ENCODE data around the gene CCT8L2.
"Not testable (repeated sequence)": the region's sequence is repeated elsewhere in the genome, so short reads cannot be mapped to it uniquely, and the experiment has no call there.

The CCT8L2 gene

GRCh38 chr22:16602728-16603447 lies 10.3 kb upstream of the CCT8L2 start:
- peak overlapping the region; percentile 73 for H3K4me3 Mint-ChIP-seq
- H3K4me1 Mint-ChIP-seq (ENCODE audit: low read depth); H3K9me3 Mint-ChIP-seq; intact Hi-C loops (cut with micrococcal nuclease); H3K36me3 Mint-ChIP-seq (ENCODE audit: low read depth): not testable (repeated sequence)
- H3K27ac Mint-ChIP-seq = peak overlapping the region; percentile 73
- peaks cover 71% of the 10 kb centered on the region for H3K27me3 Mint-ChIP-seq

DNA sequence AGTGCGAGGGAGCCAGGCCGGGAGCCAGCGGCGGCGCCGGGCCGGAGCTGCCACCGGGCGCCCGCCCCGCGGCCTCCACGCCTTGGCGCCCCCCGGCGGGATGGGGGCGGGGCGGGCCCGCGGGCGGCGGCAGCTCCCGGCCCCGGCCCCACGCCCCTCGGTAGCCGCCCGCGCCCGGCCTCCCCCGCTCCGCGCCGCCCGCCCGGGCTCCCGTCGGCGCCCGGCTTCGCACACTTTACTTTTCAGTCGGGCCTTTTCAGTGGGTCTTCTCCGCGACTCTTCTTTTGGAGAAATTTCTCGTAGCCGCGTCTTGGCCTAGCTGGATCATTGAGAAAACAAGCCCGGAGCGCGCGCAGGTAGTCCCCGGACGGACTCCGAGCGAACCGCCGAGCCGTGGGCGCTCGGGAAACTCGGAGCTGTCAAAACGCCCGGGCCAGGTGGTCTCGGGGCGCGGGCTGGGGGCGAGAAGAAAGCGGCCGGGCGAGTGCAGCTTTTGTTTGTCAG lies 9.7 kb upstream of the CCT8L2 start:
- H3K4me1 Mint-ChIP-seq (ENCODE audit: low read depth); H3K9me3 Mint-ChIP-seq; intact Hi-C loops (cut with micrococcal nuclease); H3K36me3 Mint-ChIP-seq (ENCODE audit: low read depth): not testable (repeated sequence)
- Mint-ChIP-seq H3K27me3 (peaks cover 70% of the 10 kb centered on the region), H3K27ac (peak overlapping the region; percentile 73), H3K4me3 (peak overlapping the region; percentile 86)

GRCh38 chr22:16601437-16602223 lies 9.0 kb upstream of the CCT8L2 start:
- Mint-ChIP-seq H3K36me3 (ENCODE audit: low read depth) (no peaks in the 10 kb centered on the region), H3K4me1 (ENCODE audit: low read depth) (peaks cover 9% of the 10 kb centered on the region), H3K27ac (peak overlapping the region; percentile 73), H3K9me3 (no peaks in the 10 kb centered on the region), H3K4me3 (peak overlapping the region; percentile 86), H3K27me3 (peaks cover 67% of the 10 kb centered on the region)
- intact Hi-C loops (cut with micrococcal nuclease) = no loop called here

DNA sequence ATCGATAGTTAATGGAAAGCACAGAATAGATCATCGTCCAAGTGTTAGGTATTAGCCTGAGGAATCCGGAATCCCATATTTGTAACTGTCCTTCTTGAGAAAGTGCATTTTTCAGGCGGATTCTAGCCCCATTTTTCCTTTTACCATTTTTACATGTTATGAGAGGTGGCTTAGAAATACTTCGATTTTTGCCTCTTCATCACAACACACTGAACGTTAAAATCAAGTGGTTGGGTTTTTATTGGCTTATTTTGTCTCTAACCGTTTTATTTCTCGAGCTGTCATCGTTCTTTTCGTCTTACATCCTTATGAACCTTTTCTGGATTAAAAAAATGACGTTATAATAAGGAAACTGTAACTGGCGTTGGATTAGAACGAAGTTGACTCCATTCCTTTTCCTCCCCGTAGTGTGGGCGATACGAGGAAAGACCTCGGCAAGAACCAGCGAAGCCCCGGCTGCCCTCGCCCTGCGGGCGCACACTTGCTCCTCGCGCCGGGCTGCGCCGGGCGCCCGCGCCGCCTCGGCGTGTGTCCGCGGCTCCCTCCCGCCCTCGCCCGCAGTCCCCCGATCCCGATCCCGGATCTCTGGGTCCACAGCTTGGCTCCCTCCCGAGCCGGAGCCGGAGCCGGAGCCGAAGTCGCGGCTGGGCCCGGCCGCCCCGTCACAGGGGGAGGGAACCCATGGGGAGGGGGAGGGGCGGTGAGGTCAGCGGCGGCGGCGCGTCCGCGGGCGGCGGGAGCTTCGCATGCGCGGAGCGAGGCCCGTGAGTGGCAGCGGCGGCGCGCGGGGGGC lies 8.2 kb upstream of the CCT8L2 start:
- H3K36me3 Mint-ChIP-seq (ENCODE audit: low read depth); intact Hi-C loops (cut with micrococcal nuclease); H3K9me3 Mint-ChIP-seq: not testable (repeated sequence)
- peaks cover 14% of the 10 kb centered on the region for H3K4me1 Mint-ChIP-seq (ENCODE audit: low read depth)
- peaks cover 66% of the 10 kb centered on the region for H3K27me3 Mint-ChIP-seq
- peak overlapping the region; percentile 73 for H3K27ac Mint-ChIP-seq
- H3K4me3 Mint-ChIP-seq = peak overlapping the region; percentile 70

GRCh38 chr22:16599648-16600047 lies 7.0 kb upstream of the CCT8L2 start:
- H3K9me3 Mint-ChIP-seq; H3K36me3 Mint-ChIP-seq (ENCODE audit: low read depth); H3K4me3 Mint-ChIP-seq; intact Hi-C loops (cut with micrococcal nuclease); H3K27ac Mint-ChIP-seq: not testable (repeated sequence)
- peaks cover 14% of the 10 kb centered on the region for H3K4me1 Mint-ChIP-seq (ENCODE audit: low read depth)
- peaks cover 70% of the 10 kb centered on the region for H3K27me3 Mint-ChIP-seq

DNA sequence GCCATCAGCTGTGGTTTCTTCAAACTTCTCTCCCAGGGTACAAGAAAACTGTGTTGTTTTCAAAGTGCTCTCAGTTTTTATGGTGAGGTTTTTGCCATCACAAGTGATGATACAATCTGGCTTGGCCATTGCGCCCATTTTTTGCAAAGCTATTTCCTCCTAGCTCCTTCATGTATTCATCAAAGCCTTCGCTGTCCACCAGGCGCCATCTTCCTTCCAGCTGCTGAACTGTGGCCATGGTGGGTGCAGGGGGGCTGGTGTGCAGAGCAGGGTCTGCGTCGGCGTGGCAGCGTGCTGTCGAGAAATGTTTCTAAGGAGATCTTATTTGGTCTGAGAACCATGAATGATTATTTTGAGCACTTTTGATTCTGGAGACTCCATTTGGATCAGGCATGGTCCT lies 2.6 kb upstream of the CCT8L2 start:
- peaks cover 39% of the 10 kb centered on the region for H3K27me3 Mint-ChIP-seq
- H3K4me3 Mint-ChIP-seq; H3K4me1 Mint-ChIP-seq (ENCODE audit: low read depth); H3K9me3 Mint-ChIP-seq; H3K36me3 Mint-ChIP-seq (ENCODE audit: low read depth); H3K27ac Mint-ChIP-seq; intact Hi-C loops (cut with micrococcal nuclease): not testable (repeated sequence)

GRCh38 chr22:16594026-16594425 lies 1.4 kb upstream of the CCT8L2 start:
- peaks cover 32% of the 10 kb centered on the region for H3K27me3 Mint-ChIP-seq
- intact Hi-C loops (cut with micrococcal nuclease) = no loop called here
- H3K4me3 Mint-ChIP-seq = no peak overlapping the region
- no peaks in the 10 kb centered on the region for H3K36me3 Mint-ChIP-seq (ENCODE audit: low read depth)
- peaks cover 5% of the 10 kb centered on the region for H3K4me1 Mint-ChIP-seq (ENCODE audit: low read depth)
- no peak overlapping the region for H3K27ac Mint-ChIP-seq
- H3K9me3 Mint-ChIP-seq = no peaks in the 10 kb centered on the region

DNA sequence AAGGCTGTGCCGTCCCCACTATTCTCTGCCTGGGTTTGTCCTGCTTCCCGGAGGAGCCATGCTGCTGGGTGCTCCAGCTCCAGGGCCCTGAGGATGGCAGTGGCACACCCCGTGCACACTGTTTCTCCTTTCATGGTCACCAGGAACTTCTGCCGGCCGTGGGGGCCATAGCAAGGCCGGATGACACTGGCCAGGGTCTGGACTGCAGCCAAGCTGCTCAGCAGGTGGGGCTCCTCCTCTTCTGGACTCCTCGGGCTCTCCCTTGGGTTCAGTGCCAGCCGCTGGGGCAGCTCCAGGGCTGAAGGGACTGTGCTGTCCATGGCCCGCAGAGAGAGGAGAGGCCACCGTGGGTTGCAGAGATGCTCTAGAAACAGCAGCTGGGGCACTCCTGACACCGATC lies 379 bp downstream of the CCT8L2 start:
- intact Hi-C loops (cut with micrococcal nuclease); H3K36me3 Mint-ChIP-seq (ENCODE audit: low read depth); H3K27ac Mint-ChIP-seq; H3K4me1 Mint-ChIP-seq (ENCODE audit: low read depth); H3K9me3 Mint-ChIP-seq; H3K4me3 Mint-ChIP-seq: not testable (repeated sequence)
- peaks cover 18% of the 10 kb centered on the region for H3K27me3 Mint-ChIP-seq

- not testable (repeated sequence) for H3K36me3 Mint-ChIP-seq (ENCODE audit: low read depth); H3K27me3 Mint-ChIP-seq
These were observed 1.5 kb downstream of the CCT8L2 start for GRCh38 chr22:16591136-16591535.

DNA sequence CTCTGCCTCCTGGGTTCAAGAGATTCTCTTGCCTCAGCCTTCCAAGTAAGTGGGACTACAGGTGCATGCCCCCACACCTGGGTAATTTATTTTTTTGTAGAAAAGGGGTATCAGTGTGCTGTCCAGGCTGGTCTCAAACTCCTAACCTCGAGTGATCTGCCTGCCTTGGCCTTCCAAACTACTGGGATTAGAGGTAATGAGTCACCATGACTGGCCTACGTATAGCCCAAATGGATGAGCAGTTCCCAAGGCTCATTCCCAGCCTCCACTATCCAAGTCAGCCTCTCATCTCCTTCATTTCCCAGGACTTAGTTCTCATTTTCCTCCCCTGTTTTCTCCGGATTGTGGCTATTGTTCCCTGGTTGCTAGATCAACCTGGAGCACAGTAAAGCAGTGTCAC lies 5.6 kb downstream of the CCT8L2 start:
- no peak overlapping the region for H3K4me3 Mint-ChIP-seq

More at GRCh38 chr22:16591136-16591535, 1.5 kb downstream of the CCT8L2 start:
- H3K4me3 Mint-ChIP-seq; H3K4me1 Mint-ChIP-seq (ENCODE audit: low read depth); H3K9me3 Mint-ChIP-seq; H3K27ac Mint-ChIP-seq; intact Hi-C loops (cut with micrococcal nuclease): not testable (repeated sequence)

DNA sequence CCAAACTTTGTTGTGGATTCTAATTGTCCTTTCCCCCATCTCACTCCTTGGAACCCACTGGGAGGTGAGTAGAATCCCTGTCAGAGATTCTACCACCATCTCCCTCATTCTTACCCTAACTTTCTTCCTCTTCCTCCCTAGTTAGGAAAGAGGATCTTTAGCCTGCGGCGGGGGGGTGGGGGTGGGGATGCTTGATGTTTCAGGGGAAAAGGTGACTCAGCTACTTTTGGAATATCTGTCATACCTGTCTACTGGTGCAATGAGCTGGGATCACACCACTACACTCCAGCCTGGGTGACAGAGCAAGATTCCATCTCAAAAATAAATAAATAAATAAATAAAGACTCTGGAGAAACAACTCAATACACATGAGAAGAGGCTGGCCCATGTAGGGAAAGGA lies 6.4 kb downstream of the CCT8L2 start:
- Mint-ChIP-seq H3K4me3 (no peak overlapping the region), H3K4me1 (ENCODE audit: low read depth) (peaks cover 9% of the 10 kb centered on the region), H3K36me3 (ENCODE audit: low read depth) (no peaks in the 10 kb centered on the region), H3K27me3 (peaks cover 10% of the 10 kb centered on the region), H3K9me3 (no peaks in the 10 kb centered on the region), H3K27ac (peak overlapping the region; percentile 48)
- intact Hi-C loops (cut with micrococcal nuclease) = no loop called here

More for the DNA sequence above, 5.6 kb downstream of the CCT8L2 start:
- Mint-ChIP-seq H3K4me1 (ENCODE audit: low read depth) (peaks cover 9% of the 10 kb centered on the region), H3K9me3 (no peaks in the 10 kb centered on the region), H3K27ac (no peak overlapping the region), H3K27me3 (peaks cover 10% of the 10 kb centered on the region), H3K36me3 (ENCODE audit: low read depth) (no peaks in the 10 kb centered on the region)
- intact Hi-C loops (cut with micrococcal nuclease) = no loop called here

- H3K9me3 Mint-ChIP-seq; H3K4me1 Mint-ChIP-seq (ENCODE audit: low read depth); H3K4me3 Mint-ChIP-seq; H3K27ac Mint-ChIP-seq; H3K36me3 Mint-ChIP-seq (ENCODE audit: low read depth); intact Hi-C loops (cut with micrococcal nuclease); H3K27me3 Mint-ChIP-seq: not testable (repeated sequence)
These were observed 11.7 kb downstream of the CCT8L2 start for GRCh38 chr22:16580872-16581271.

DNA sequence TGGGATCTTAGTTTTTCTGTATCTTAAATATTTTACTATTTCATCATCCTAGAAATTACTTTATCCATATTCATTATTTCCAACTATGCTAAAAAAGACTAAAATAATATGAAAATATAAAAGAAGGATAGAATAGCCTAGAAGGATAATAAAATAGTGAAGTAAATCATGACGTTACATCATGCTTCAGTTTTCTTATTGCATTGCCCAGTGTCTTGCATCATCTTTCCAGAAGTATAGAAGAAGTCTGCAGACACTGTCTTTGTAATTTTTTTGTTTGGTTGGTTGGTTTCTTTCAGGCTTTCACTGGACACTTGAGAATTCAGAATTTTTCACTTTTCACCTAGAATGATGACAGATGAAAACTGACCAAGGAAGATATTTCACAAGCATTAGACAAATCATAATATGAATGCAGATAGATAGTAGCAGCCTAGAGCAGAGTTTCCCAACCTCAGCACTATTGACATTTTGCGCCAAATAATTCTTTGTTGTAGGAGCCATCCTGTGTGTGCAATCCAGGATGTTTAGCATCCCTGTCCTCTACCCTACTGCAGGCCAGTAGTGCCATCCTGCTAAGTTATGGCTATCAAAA lies 23.3 kb downstream of the CCT8L2 start:
- intact Hi-C loops (cut with micrococcal nuclease); H3K27ac Mint-ChIP-seq; H3K36me3 Mint-ChIP-seq (ENCODE audit: low read depth); H3K4me1 Mint-ChIP-seq (ENCODE audit: low read depth); H3K4me3 Mint-ChIP-seq; H3K27me3 Mint-ChIP-seq; H3K9me3 Mint-ChIP-seq: not testable (repeated sequence)

- Mint-ChIP-seq H3K4me1 (ENCODE audit: low read depth) (no peaks in the 10 kb centered on the region), H3K4me3 (no peak overlapping the region), H3K9me3 (no peaks in the 10 kb centered on the region), H3K36me3 (ENCODE audit: low read depth) (no peaks in the 10 kb centered on the region), H3K27ac (no peak overlapping the region), H3K27me3 (no peaks in the 10 kb centered on the region)
- intact Hi-C loops (cut with micrococcal nuclease) = no loop called here
These were observed 24.2 kb downstream of the CCT8L2 start for GRCh38 chr22:16568425-16568758.
